DMS79 (cell line): ENCODE results near the gene AREG.
A peak's percentile ranks its signal among the peaks of the same experiment; 100 is the strongest.

Source experiments
- DNase-seq: peaks from one replicate; lab custom pipeline; 2025; lab: John Stamatoyannopoulos, UW

The AREG gene

DNA sequence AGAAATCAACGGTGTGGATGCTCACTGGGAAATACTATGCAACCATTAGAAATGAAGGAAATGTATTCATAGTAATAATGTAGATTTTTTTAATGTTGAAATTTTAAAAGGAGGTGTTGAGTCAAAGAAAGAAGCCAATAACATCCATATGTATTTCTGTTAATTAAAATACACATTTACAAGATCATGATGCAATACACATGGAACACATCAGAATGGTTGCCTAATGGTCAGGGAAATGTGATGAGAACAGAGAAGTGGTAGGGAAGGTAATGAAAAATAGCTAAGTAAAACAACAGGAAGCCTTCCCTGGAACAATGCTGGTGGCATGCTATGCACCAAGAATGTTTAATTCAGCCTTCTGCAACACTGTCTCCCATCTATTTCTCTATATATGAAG, 18.2 kb downstream of the AREG start:
- DNase-seq, result no peak

DNA sequence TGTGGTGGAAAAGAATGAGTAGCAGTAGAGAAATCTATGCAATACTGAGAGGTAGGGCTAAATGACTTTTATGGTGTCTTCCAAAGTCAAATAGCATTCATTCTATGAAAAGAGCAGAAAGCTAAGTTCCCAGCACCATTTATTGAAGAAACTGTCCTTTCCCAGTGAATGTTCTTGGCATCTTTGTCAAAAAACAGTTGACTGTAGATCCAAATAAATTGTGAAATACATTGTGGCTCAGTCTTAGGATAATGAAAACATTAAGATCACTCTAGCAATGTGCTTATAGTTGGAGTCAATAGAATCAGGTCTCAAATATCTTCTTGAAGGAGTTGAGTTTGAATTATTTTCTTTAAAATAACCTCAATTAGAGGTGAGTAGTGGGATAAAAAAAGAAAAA, 19.4 kb downstream of the AREG start:
- DNase-seq, result no peak

- peak; percentile 70 for DNase-seq
These were observed 21.3 kb downstream of the AREG start for GRCh38 chr4:74466242-74466641.

GRCh38 chr4:74471264-74471663, 26.3 kb downstream of the AREG start:
- DNase-seq, result no peak

DNA sequence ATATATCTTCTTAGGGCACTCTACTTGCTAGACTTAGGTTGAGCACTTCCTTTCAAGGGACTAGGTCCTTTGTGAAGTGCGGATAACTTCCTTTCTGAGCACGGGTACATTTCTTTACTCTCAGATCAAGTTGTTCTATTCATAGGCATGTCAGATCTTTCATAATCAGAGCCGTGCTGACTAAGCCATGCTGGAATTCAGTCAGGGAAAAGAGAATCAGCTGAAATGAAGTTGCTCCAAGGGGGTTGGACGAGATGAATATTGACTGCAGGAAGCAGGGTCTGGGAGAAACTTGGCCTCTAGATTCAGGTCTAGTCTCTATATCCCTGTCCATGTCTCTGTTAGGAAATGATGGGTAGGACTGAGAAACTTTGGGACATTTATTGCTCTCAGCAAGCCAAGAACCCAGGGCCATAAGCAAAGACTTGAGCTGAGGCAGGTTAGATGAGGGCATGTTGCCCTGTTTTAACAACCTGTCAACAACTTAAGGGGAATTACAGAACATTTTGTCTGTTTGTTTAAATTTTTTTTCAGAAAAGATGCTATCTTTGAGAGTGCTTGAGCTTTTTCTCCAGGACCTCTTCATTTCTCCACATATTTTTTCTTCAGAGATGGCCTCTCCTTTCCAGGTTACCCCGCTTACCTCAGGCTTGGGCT, 28.3 kb downstream of the AREG start:
- DNase-seq, result no peak

DNA sequence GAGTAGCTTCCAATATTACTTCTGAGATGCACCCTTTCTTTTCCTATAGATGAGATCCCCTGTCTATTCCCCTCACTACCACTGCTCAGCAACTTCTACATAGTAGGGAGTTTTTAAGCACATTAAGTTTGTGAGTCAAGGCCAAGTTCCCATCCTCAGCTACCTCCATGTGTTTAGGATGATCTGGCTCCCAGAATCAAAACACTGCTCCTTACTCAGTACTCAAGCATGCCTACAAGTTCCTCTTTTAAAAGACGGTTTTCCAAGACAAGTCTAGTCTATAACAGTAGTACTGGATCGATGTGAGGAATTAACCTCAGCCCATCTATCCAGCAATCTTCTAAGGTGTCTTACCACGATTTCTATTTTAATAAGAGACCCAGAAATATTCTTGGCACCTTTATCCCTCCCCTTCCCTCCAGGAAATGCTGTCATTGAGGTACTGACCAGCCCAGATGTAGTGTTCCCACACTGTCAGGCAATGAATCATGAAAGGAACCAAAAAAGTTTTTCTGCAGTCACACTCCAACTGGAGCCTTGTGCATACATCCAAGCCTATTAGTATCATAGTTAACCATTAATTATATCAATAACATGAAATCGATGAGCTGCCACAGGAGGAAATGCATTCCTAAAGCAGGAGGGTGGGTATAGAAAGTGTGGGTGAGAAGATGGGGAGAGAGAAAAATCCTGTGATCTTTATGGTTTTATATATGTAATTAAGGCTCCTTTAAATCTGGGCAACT, 29.6 kb downstream of the AREG start:
- DNase-seq, result no peak

DNA sequence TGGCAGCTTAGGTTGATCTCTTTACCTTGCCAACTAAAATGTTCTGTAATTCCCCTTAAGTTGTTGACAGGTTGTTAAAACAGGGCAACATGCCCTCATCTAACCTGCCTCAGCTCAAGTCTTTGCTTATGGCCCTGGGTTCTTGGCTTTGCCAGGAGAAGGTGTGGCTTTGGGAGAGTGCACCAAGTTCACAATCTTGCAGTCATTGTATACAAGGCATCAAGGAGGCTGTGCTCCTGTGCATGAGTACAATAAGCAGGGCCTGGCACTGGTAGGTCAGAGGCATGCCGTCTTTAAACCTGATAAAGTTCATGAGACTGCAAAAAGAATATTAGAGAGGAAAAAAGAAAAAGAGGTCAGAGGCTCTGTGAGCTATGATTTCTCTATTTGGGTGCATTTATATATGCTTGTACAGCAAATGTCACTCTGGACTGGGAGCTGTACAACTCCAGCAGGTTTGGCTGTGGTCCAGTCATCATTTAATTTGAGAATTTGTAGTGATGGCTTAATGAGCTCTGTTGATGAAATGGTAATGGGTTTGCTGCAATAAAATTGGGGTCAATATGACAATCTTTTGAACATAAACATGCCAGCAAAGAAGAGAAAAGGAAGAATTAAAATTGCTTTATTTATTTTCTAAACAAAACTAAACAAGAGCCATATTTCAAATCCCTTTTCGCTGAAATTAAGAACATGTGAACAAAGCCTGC, 30.3 kb downstream of the AREG start:
- no peak for DNase-seq

DNA sequence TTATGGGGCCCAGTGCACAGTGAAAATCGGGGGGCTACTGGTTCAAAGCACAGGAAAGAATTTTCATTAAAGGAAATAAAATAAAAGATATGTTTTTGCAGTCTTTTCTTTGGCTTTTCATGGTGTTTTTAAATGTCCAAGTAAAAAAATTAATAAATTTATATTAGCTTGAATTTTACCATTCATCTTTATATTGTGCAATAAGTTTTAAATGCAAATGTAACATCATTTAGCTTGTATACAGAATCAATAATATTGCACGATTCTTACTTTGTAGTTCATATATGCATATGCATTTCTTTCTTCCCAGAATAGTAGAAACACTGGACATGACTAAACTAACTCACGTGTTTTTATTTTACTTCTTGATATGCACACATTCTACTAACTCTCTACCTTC, 31.0 kb downstream of the AREG start:
- no peak for DNase-seq

DNA sequence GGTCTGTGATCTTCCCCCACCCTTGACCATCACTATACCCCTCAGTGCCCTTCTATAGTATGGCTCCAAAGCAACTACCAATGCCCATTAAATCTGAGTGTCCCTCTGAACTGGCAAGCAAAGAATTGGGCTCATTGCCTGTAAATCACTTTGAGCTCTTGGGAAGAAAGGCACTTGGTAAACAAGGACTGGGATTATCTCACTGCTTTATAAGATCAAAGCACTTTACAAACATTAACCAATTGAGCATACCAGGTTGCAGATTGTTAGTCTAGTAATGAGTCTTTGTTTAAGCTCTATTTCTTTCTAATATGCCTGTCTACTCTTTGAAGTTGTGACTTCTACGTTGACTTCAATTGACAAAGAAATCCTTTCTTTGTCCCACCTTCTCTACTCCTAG, 34.1 kb downstream of the AREG start:
- no peak for DNase-seq

- DNase-seq, result no peak
These were observed 35.3 kb downstream of the AREG start for GRCh38 chr4:74480267-74480666.

DNA sequence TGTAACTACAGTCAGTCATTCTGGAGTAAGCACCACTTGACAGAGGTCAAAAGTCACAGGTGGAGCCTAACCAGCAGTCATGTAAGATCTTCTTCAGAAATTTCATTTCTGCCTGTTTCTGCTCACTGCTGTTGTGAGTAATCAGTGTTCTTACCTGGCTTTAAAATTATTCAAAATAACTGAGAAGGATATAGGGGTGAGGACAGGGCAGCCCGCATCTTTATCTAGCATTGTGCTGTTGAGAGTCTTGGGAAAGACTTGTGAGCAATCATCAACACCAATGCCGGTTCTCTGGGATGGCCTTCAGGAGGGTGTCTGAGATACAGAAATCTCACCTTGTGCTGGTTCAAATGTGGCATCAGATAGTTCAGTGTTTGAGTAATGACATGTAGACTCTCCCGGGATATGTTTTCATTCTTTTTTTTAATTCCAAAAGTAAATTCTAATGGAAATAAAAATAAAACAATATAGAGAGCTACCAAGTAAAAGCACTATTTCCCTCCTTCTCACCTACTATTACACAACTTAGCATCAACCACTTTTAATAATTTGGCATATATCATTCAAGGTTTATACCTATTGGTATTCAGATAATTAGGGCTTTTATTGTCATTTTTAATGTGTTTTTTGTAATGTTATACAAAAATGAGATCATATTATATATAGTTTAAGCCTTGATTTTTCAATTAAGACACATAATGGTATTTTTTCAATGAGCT, 37.1 kb downstream of the AREG start:
- no peak for DNase-seq

- no peak for DNase-seq
These were observed 38.4 kb downstream of the AREG start for GRCh38 chr4:74483226-74483911.

DNA sequence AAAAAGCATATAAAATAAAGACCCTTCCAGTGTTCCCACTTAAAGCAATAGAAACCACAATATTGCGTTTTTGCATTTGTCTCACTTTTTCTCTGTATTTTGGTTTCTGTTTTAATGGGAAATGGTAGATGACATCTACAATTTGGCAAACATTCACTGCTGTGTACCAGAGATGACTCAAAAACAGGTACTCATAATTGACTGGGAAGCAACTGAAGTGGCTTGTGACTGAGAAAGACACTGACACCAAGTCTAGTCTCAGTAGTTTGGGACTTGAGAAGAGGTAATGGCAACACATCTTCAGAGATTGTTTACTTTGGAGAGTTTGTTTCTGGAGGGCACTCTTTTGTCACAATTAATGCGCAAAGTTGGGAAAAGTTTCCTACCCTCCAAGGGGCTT, 42.0 kb downstream of the AREG start:
- no peak for DNase-seq

GRCh38 chr4:74487771-74488170, 42.8 kb downstream of the AREG start:
- peak; percentile 40 for DNase-seq

GRCh38 chr4:74490736-74491135, 45.8 kb downstream of the AREG start:
- DNase-seq, result no peak

DNA sequence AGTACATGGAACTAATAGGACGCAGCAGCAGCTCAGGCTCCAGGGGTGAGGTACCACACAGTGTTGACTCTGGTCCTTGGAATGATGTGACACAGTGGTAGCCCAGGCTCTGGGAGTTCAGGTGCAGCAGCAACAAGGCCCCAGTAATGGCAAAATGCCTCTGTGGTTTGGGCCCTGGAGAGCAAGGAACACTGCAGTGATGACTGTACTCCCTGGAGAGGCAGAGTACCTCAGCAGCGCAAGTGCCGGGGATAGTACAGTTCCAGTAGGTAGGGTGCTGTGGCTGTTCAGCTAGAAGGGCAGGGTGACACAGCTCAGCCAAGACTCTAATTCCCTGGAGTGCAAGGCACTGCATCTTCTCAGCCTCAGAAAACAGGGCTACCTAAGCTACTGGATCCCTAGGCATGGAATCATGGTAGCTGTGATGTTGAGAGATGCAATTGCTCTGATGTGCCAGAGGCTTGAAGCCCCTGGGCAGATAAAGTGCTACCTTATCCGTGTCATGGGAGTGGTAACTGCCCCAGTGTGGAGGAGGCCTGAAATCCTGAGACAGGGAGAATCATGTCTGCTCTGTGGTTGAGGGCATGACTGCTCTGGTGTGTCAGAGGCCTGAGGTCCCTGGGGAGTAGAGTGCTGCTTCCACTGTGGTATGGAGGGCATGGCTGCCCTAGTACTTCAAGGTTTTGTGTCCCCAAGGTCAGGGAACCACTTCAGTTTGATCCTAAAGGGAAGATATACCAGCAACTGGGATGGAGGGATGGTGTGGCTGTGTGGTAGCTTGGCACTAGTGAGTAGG, 55.2 kb downstream of the AREG start:
- DNase-seq, result no peak

- DNase-seq, result no peak
These were observed 56.6 kb downstream of the AREG start for GRCh38 chr4:74501579-74501978.

GRCh38 chr4:74503580-74503979, 58.6 kb downstream of the AREG start:
- DNase-seq, result no peak

- DNase-seq, result no peak
These were observed 59.3 kb downstream of the AREG start for GRCh38 chr4:74504212-74504611.
